IMR-90 (cell line): ENCODE measurements around the gene RNF175. TPM values are rescaled to one million over a fixed set of nuclear protein-coding genes. Genes with fewer than 3 reads are reported as not detected.

ENCODE experiments used
- ATAC-seq: fragments of 200-7000 bp; cut with Tn5 transposase; 2 replicates; pipeline ENCODE4 v1.9.1; 2020; ENCODE audit warnings: low read depth, mild to moderate bottlenecking, moderate library complexity
- BruUV-seq: library from RNA; stranded (reverse); fragments of 400-500 nt; replicated peaks from 2 replicates; lab custom pipeline; 2021; lab: Mats Ljungman, UMichigan
- CTCF ChIA-PET: fragments of 300-600 bp; formaldehyde crosslinking; extraction: SDS; loops from one replicate; lab custom pipeline; 2021; ENCODE audit warnings: antibody characterized with exemption; lab: Yijun Ruan, JAX
- POLR2A ChIA-PET: fragments of 300-600 bp; sonication (Branson Sonifier 250); formaldehyde crosslinking; loops from one replicate; lab custom pipeline; 2022; ENCODE audit warnings: antibody characterized with exemption; ENCODE audit not compliant: unreplicated experiment; lab: Charles Lee
- DNase-seq: peaks from one replicate; pipeline ENCODE4 v3.0.0; 2013
- H2AFZ ChIP-seq: replicated peaks from 2 replicates; pipeline ENCODE3; 2013; ENCODE audit warnings: low read length, mild to moderate bottlenecking; ENCODE audit not compliant: poor library complexity
- H2AK5ac ChIP-seq: 2 replicates; pipeline ENCODE4 v1.6.1; 2013; ENCODE audit warnings: low read depth, low read length, inconsistent platforms
- H2AK9ac ChIP-seq: replicated peaks from 2 replicates; pipeline ENCODE3; 2013; ENCODE audit warnings: mild to moderate bottlenecking, low read depth, low read length, moderate library complexity; ENCODE audit not compliant: poor library complexity
- H2BK120ac ChIP-seq: 2 replicates; pipeline ENCODE4 v1.6.1; 2013; ENCODE audit warnings: low read depth, low read length, inconsistent platforms
- H2BK15ac ChIP-seq: 3 replicates; pipeline ENCODE4 v1.6.1; 2013; ENCODE audit warnings: low read depth, low read length, inconsistent platforms
- H2BK20ac ChIP-seq: 2 replicates; pipeline ENCODE4 v1.6.1; 2013; ENCODE audit warnings: low read depth, mild to moderate bottlenecking, inconsistent platforms, low read length, moderate library complexity
- H2BK5ac ChIP-seq: 2 replicates; pipeline ENCODE4 v1.6.1; 2013; ENCODE audit warnings: mild to moderate bottlenecking, low read depth, low read length, inconsistent platforms; ENCODE audit not compliant: poor library complexity, severe bottlenecking
- H3K14ac ChIP-seq: replicated peaks from 2 replicates; pipeline ENCODE4 v1.6.1; 2013; ENCODE audit warnings: low read depth, low read length, inconsistent platforms
- H3K18ac ChIP-seq: 2 replicates; pipeline ENCODE4 v1.6.1; 2013; ENCODE audit warnings: low read depth, low read length, control low read depth
- H3K23ac ChIP-seq: 2 replicates; pipeline ENCODE4 v1.6.1; 2013; ENCODE audit warnings: low read depth, low read length, inconsistent platforms
- H3K27ac ChIP-seq: 2 replicates; pipeline ENCODE4 v1.5.1; 2013; ENCODE audit warnings: mild to moderate bottlenecking, control low read depth, low read length; ENCODE audit not compliant: insufficient read depth
- H3K27me3 ChIP-seq: 2 replicates; pipeline ENCODE4 v1.6.1; 2013; ENCODE audit warnings: low read length; ENCODE audit not compliant: control insufficient read depth, insufficient read depth
- H3K36me3 ChIP-seq: 2 replicates; pipeline ENCODE4 v1.6.1; 2013; ENCODE audit warnings: low read length, mixed read lengths; ENCODE audit not compliant: control insufficient read depth, insufficient read depth
- H3K4ac ChIP-seq: 2 replicates; pipeline ENCODE4 v1.6.1; 2013; ENCODE audit warnings: low read depth, low read length, inconsistent platforms
- H3K4me1 ChIP-seq: 2 replicates; pipeline ENCODE4 v1.6.1; 2013; ENCODE audit warnings: low read length, mixed read lengths; ENCODE audit not compliant: control insufficient read depth, insufficient read depth
- H3K4me2 ChIP-seq: 2 replicates; pipeline ENCODE4 v1.6.1; 2013; ENCODE audit warnings: low read depth, mild to moderate bottlenecking, control low read depth, low read length, moderate library complexity
- H3K4me3 ChIP-seq: 2 replicates; pipeline ENCODE4 v1.5.1; 2013; ENCODE audit warnings: low read depth, mild to moderate bottlenecking, control low read depth, low read length, moderate library complexity; ENCODE audit not compliant: insufficient read depth
- H3K56ac ChIP-seq: 2 replicates; pipeline ENCODE4 v1.6.1; 2013; ENCODE audit warnings: low read length, inconsistent platforms; ENCODE audit not compliant: insufficient read depth; ENCODE audit errors: extremely low read depth
- H3K79me1 ChIP-seq, 2 experiments: 2 replicates each; pipeline ENCODE4 v1.6.1; 2013; ENCODE audit warnings: low read length in 2 of 2, inconsistent platforms in 1 of 2, low read depth in 1 of 2
- H3K9ac ChIP-seq: 2 replicates; pipeline ENCODE4 v1.6.1; 2013; ENCODE audit warnings: low read depth, low read length, control low read depth
- H3K9me1 ChIP-seq: 2 replicates; pipeline ENCODE4 v1.6.1; 2013; ENCODE audit warnings: low read length, inconsistent platforms; ENCODE audit not compliant: insufficient read depth
- H3K9me3 ChIP-seq: 2 replicates; pipeline ENCODE4 v1.6.1; 2013; ENCODE audit warnings: low read length; ENCODE audit not compliant: control insufficient read depth, insufficient read depth
- H4K20me1 ChIP-seq: 2 replicates; pipeline ENCODE4 v1.6.1; 2013; ENCODE audit warnings: low read length, inconsistent platforms; ENCODE audit not compliant: insufficient read depth
- H4K5ac ChIP-seq: 2 replicates; pipeline ENCODE4 v1.6.1; 2013; ENCODE audit warnings: mild to moderate bottlenecking, low read depth, low read length, control low read depth
- H4K8ac ChIP-seq, 2 experiments: 2 replicates each; pipeline ENCODE4 v1.6.1; 2013; ENCODE audit warnings: low read depth in 2 of 2, low read length in 2 of 2, control low read depth in 1 of 2, inconsistent platforms in 1 of 2
- H4K91ac ChIP-seq: 2 replicates; pipeline ENCODE4 v1.6.1; 2013; ENCODE audit warnings: low read depth, low read length, inconsistent platforms; ENCODE audit not compliant: insufficient read depth
- CHD1 ChIP-seq: IDR thresholded peaks from 2 replicates; pipeline ENCODE4 v1.6.1; 2012; ENCODE audit warnings: low read depth, low read length, improper control_type of control experiment
- CTCF ChIP-seq: conservative IDR thresholded peaks from 2 replicates; pipeline ENCODE4 v1.5.1; 2012; ENCODE audit warnings: mild to moderate bottlenecking, low read depth, low read length, improper control_type of control experiment
- FOS ChIP-seq: fragments of 150-350 bp; IDR thresholded peaks from 2 replicates; pipeline ENCODE4 v1.6.1; 2016; ENCODE audit warnings: low read depth, low read length
- MAFK ChIP-seq: IDR thresholded peaks from 2 replicates; pipeline ENCODE4 v1.6.1; 2012; ENCODE audit warnings: low read depth, low read length, improper control_type of control experiment
- MAZ ChIP-seq: IDR thresholded peaks from 2 replicates; pipeline ENCODE4 v1.6.1; 2012; ENCODE audit warnings: low read depth, mild to moderate bottlenecking, low read length, improper control_type of control experiment, moderate library complexity, borderline replicate concordance
- MXI1 ChIP-seq: IDR thresholded peaks from 2 replicates; pipeline ENCODE4 v1.6.1; 2012; ENCODE audit warnings: low read depth, mild to moderate bottlenecking, low read length, moderate library complexity, borderline replicate concordance
- NFE2L2 ChIP-seq: fragments of 150-350 bp; IDR thresholded peaks from 2 replicates; pipeline ENCODE4 v1.6.1; 2016; ENCODE audit warnings: low read depth, mild to moderate bottlenecking, low read length
- POLR2A ChIP-seq: IDR thresholded peaks from 2 replicates; pipeline ENCODE4 v1.6.1; 2012; ENCODE audit warnings: mild to moderate bottlenecking, low read depth, low read length
- RAD21 ChIP-seq: IDR thresholded peaks from 2 replicates; pipeline ENCODE4 v1.6.1; 2012; ENCODE audit warnings: low read length, improper control_type of control experiment
- RFX5 ChIP-seq: IDR thresholded peaks from 2 replicates; pipeline ENCODE4 v1.8.0; 2012; ENCODE audit warnings: low read depth, mild to moderate bottlenecking, low read length, moderate library complexity
- SMC3 ChIP-seq: fragments of 150-350 bp; IDR thresholded peaks from 2 replicates; pipeline ENCODE4 v1.6.1; 2016; ENCODE audit warnings: low read depth, mild to moderate bottlenecking, antibody characterized with exemption, low read length, moderate library complexity
- WGBS, 2 experiments: methylation state at CpG; one replicate each; pipeline versions ENCODE4 v1.1.5 to v1.1.7; 2013; ENCODE audit warnings: missing lambda C conversion rate in 2 of 2; ENCODE audit not compliant: insufficient read length in 1 of 2; ENCODE audit errors: extremely low coverage in 2 of 2; 5-methylcytosine and 5-hydroxymethylcytosine counted together
- dilution Hi-C: fragments of 300-500 bp; cut with HindIII; formaldehyde crosslinking; loops from one replicate; pipeline ENCODE4 v1.14.3; 2018; ENCODE audit warnings: low sequenced_read_pairs; ENCODE audit not compliant: unreplicated experiment
- in situ Hi-C: fragments of 300-500 bp; cut with MboI; formaldehyde crosslinking; loops from 3 replicates; pipeline ENCODE4 v1.14.3; 2019; ENCODE audit warnings: low sequenced_read_pairs, inconsistent platforms, mixed read lengths
- intact Hi-C: fragments of 100-400 bp; cut with micrococcal nuclease; formaldehyde crosslinking; loops from 2 replicates; pipeline ENCODE4 v1.10.0; 2022
- polyA plus RNA-seq, 3 experiments: library from polyadenylated mRNA; depleted of rRNA; stranded (reverse); fragments of >200 nt; gene quantifications; 2 replicates each; pipeline ENCODE4 v1.2.3, GENCODE V29; 2012; ENCODE audit warnings: low replicate concordance in 1 of 3
- total RNA-seq: library from RNA; depleted of rRNA; stranded (reverse); fragments of >200 nt; gene quantifications from 2 replicates; pipeline ENCODE4 v1.2.3, GENCODE V29; 2012
- TF ChIP-seq, protein P1 (sequence below): fragments of 150-350 bp; IDR thresholded peaks from 2 replicates; pipeline ENCODE4 v1.6.1; 2017; ENCODE audit warnings: mild to moderate bottlenecking, antibody characterized with exemption, low read length, low read depth
- TF ChIP-seq, protein P2 (sequence below): fragments of 150-350 bp; IDR thresholded peaks from 2 replicates; pipeline ENCODE4 v1.6.1; 2016; ENCODE audit warnings: low read depth, mild to moderate bottlenecking, low read length, moderate library complexity, borderline replicate concordance

The RNF175 gene
- total and polyA plus RNA-seq, 2 of the 4 experiments (the other 2 are of a cell fraction): not detected

- TF ChIP-seq MAZ (no peak), NFE2L2 (no peak), POLR2A (no peak), RFX5 (no peak), MXI1 (no peak), FOS (no peak), CHD1 (no peak), MAFK (no peak), SMC3 (no peak), RAD21 (no peak), CTCF (no peak)
- TF ChIP-seq, protein P1, sequence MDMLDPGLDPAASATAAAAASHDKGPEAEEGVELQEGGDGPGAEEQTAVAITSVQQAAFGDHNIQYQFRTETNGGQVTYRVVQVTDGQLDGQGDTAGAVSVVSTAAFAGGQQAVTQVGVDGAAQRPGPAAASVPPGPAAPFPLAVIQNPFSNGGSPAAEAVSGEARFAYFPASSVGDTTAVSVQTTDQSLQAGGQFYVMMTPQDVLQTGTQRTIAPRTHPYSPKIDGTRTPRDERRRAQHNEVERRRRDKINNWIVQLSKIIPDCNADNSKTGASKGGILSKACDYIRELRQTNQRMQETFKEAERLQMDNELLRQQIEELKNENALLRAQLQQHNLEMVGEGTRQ: no peak
- TF ChIP-seq, protein P2, sequence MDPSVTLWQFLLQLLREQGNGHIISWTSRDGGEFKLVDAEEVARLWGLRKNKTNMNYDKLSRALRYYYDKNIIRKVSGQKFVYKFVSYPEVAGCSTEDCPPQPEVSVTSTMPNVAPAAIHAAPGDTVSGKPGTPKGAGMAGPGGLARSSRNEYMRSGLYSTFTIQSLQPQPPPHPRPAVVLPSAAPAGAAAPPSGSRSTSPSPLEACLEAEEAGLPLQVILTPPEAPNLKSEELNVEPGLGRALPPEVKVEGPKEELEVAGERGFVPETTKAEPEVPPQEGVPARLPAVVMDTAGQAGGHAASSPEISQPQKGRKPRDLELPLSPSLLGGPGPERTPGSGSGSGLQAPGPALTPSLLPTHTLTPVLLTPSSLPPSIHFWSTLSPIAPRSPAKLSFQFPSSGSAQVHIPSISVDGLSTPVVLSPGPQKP: no peak
- H3K79me1 ChIP-seq: no peaks in the 10 kb centered on the region
- no peak overlapping the region for H4K5ac ChIP-seq
- no peak overlapping the region for H3K27ac ChIP-seq
- DNase-seq (no peak), ATAC-seq (no peak)
- H4K8ac ChIP-seq: no peak overlapping the region
- H3K56ac ChIP-seq: no peak overlapping the region
- H3K27me3 ChIP-seq: no peaks in the 10 kb centered on the region
- BruUV-seq: no TSS peak
- dilution Hi-C loops: no loop called here
- WGBS, 2 experiments: no CpG with 5 or more reads among the region's 1 CpG
- no peaks in the 10 kb centered on the region for H3K9me3 ChIP-seq
- no peak overlapping the region for H2AFZ ChIP-seq
- no peak overlapping the region for H2BK20ac ChIP-seq
- H3K36me3 ChIP-seq: no peaks in the 10 kb centered on the region
- H4K91ac ChIP-seq: no peak overlapping the region
- H2AK5ac ChIP-seq: no peak overlapping the region
- H3K18ac ChIP-seq: no peak overlapping the region
- H3K4ac ChIP-seq: no peak overlapping the region
- H2BK120ac ChIP-seq: no peak overlapping the region
- H2BK5ac ChIP-seq: no peak overlapping the region
- intact Hi-C loops: no loop called here
- H3K4me1 ChIP-seq: no peaks in the 10 kb centered on the region
- no peak overlapping the region for H3K14ac ChIP-seq
- ChIA-PET POLR2A (no interaction called here), CTCF (no interaction called here)
- no peak overlapping the region for H2BK15ac ChIP-seq
- H3K9me1 ChIP-seq: no peaks in the 10 kb centered on the region
- no peak overlapping the region for H3K4me3 ChIP-seq
- H3K4me2 ChIP-seq: no peak overlapping the region
- H3K23ac ChIP-seq: no peak overlapping the region
- no peak overlapping the region for H2AK9ac ChIP-seq
- H4K20me1 ChIP-seq: no peaks in the 10 kb centered on the region
- no peak overlapping the region for H3K9ac ChIP-seq
- in situ Hi-C loops: no loop called here
Measured at GRCh38 chr4:153725831-153726154, 34.0 kb downstream of the RNF175 start.
